NCI-H82 treated with DMSO at 0.1 percent for 48 hours (cell line): ENCODE results near the gene PSAP.
"Not testable (repeated sequence)": the region's sequence is repeated elsewhere in the genome, so short reads cannot be mapped to it uniquely, and the experiment has no call there.

ENCODE experiments used
- DNase-seq: peaks from one replicate; lab custom pipeline; 2025; ENCODE audit not compliant: unreplicated experiment; lab: John Stamatoyannopoulos, UW

PSAP gene

DNA sequence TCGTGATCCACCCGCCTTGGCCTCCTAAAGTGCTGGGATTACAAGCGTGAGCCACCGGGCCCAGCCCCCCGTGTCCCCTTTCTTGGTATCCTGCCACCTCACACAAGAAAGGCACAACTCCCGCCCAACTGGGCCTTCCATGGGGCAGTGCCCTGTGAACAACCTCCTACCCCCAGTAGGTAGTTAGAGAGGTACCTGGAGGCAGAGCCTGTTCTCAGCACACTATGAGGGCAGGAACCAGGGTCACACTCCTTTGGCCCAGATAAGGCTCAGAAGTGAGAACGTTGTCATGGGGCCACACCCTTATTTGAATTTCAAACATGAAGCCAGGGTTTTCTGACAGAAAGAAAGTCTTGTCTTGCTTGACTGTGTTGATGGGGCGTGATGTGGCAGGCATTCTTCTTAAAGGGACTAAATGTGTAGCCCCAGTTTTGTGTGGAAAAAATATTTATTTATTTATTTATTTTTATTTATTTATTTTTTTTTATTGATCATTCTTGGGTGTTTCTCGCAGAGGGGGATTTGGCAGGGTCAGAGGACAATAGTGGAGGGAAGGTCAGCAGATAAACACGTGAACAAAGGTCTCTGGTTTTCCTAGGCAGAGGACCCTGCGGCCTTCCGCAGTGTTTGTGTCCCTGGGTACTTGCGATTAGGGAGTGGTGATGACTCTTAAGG lies 23.8 kb upstream of the PSAP start:
- DNase-seq, result not testable (repeated sequence)

DNA sequence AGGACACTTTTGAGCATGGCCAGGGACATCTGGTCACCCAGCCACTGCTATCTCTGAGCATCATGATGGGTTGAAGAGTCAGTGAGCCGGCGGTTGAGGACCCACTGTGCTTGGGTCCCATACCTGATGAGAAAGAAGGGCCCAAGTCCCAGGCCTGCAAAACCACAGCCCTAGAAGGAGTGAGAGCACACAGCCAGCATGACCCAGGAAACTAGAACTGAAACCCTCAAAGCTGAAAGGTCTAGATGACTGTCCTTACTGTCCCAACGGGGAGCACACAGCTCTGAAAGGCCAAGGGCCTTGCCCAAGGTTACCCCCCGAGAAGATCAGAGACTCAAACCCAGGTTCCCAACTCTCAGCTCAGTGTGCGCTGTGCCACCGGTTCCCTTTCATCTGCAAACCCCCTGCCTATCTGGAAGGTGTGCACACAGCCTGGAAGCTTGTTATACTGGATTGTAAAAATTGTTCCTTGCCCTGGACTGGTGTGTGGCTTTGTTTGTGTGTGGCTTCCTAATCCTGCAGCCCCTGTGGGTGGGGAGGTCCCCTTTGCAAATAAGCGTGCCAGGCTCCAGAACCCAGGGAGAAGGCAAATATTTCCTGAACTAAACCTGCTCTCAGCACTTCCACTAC lies 22.6 kb upstream of the PSAP start:
- DNase-seq, result no peak

DNA sequence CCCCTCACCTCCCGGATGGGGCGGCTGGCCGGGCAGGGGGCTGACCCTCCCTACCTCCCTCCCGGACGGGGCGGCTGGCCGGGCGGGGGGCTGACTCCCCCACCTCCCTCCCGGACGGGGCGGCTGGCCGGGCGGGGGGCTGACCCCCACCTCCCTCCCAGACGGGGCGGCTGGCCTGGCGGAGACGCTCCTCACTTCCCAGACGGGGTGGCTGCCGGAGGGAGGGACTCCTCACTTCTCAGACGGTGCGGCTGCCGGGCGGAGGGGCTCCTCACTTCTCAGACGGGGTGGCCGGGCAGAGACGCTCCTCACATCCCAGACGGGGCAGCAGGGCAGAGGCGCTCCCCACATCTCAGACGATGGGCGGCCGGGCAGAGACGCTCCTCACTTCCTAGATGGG lies 18.6 kb upstream of the PSAP start:
- DNase-seq, result not testable (repeated sequence)

DNA sequence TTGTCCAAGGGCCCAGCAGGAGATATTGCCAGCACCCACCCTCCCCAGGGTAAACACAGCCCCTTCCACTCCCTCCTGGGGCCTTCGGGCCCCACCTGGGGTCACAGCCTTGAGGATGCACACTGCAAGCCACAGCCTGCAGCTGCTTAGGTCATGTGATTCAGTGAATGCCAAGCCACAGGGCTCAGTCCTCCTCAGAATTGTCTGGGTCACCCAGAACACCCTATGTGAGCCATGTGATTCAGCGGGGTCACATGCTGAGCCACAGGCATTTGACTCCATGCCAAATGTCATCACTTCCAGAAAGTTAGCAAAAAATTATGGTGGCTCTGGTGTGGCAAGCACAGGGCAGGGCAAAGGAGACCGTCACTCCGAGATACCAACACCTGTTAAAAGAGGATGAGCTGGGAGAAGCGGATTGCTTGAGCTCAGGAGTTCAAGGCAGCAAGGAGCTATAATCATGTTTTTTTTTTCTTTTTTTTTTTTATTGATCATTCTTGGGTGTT lies 17.2 kb upstream of the PSAP start:
- DNase-seq, result no peak

DNA sequence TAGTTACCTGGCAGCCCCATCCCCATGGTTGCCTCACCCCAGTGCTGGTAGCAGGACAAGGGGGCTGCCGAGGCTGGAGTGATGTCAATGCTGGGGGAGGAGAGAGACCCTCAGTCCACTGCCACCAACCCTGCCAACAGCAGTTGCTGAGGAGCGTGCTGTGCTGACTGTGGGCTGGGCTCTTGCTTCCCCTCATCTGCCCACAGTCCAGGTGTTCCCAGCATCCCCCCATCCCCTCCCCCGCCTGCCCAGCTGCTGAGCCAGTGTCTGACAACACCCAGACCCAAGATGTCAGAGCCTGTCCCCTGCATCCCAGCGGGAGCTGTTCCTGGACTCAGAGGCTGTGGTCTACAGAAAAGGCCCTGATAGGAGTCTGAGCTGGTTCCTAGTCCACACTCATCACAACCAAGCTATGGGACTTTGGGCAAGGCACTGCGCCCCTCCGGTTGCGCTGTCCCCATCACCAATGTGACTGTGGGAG lies 14.6 kb upstream of the PSAP start:
- DNase-seq, result no peak

DNA sequence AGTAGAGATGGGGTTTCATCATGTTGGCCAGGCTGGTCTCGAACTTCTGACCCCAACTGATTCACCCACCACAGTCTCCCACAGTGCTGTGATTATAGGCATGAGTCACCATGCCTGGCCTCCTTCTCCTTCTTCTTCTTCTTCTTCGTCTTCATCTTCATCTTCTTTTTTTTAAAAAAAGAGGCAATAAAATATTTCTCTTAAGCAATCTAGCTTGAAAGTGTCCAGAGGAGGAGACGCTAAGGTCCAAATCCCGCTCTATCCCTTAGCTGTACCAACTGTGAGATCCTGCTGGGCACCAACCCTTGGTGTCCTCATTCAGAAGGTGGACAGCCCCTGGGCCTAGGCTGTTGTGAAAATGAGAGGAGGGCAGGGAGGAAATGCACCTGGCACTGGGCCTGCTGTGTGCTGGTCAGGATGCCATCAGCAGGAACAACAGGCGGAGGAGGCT lies 13.9 kb upstream of the PSAP start:
- DNase-seq, result no peak

DNA sequence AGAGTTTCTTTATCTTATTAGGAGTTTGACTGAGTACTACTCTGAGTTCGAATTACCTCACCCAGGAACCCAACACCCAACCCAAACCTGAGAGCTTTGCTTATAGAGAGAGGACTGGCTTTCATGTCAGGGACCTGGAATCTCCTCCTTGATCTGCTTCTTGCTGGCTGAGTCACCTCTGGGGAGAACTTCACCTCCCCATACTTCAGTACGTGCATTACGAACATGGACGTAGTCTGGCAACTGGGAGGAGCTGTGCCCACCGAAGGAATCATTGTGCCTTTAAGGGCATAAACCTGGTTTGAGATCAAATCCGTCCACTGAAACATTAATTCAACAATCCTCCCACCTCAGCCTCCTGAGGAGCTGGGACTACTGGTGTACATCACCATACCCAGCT lies 12.2 kb upstream of the PSAP start:
- DNase-seq, result no peak

DNA sequence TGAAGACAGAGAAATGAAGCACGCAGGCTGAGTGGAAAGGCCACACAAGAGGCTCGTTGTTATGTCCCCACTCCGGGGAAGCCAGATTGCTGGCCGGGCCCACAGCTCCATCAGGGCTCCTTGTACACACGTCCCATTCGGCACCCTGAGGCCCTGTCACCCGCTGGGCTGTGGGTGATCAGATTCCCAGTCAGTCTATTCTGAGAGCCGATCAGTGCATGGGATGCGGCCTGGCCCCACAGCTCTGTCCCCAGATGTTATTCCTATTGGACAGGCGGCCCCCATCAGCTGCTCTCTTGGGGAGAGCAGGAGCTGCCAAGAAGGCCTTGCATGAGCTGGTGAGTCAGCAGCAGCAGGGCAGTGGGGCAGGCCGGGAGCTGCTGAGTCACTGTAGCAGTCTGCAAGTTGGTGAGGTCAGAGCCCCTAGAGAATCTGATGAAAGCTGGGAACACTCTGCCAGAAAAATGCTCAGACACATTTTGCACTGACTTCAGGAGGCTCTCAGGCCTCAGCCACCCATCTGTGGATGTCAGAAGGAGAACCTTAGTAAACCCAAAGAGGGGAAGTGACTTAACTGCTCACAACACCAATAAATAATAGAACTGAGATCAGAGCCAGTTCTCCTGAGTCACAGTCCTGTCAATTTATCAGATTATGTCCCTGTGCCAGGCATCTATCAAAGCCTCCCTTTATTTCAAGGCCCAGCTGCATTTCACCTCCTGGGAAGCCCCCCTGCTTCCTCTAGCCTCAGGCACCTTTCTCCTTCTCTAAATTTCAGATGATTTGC lies 9.4 kb upstream of the PSAP start:
- DNase-seq, result peak; percentile 56

DNA sequence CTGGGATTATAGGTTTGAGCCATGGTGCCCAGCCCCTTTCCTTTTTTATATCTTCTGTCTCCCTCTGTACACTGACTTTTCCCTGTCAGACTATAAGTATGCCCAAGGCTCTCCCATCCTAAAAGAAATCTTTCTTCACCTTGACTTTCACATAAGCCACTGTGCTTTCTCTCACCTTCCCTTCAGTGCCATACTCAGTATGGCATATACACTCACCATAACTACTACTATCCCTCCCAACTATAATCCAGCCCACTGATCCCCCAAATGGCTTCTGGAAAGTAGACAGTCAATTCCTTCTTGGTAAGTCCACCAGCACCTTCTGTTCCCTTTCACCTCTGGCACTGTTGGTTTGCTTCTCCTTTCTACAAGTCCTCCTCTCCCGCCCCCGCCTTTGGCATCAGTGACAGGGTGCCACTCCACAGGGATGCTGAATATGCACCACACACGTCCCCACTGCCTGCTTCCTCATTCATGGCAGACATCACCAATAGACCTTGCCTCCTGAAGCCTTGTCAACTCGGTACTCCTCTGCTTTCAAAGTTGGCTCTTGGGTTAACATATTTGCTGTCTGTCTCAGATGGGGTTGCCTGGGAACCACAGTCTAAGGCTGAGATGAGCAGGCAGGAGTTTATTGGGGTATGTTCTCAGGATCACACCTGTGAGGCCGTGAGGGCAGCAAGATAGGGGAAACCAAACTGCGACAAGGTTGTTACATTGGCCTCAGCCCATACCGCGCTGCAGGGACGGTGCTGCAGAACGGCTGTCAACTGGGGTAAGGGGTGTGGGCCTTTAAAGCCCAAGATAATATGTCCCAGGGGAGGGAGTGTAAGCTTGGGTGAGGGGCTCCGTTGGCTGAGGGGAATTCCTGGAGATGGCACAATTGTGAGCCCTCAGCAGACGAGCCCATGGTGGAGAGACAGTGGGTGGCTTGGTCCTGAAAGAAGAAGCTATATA lies 7.2 kb upstream of the PSAP start:
- no peak for DNase-seq

DNA sequence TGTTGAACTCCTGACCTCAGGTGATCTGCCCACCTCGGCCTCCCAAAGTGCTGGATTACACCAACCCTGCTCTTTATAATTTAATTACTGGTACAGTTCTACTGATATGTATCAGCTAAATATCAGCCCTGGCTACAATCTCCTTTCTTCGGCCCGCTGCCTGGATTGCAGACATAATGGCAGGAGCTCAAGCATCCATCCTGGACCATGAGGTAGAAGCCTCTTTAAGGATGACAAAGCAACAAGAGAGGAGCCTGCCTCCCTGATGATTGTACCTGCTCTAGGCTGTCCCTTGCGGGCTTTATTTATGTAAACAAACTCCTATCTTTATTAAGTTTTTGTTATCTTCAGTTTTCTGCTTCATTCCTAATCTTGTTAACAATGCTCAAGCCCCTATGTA lies 5.6 kb upstream of the PSAP start:
- DNase-seq, result no peak

DNA sequence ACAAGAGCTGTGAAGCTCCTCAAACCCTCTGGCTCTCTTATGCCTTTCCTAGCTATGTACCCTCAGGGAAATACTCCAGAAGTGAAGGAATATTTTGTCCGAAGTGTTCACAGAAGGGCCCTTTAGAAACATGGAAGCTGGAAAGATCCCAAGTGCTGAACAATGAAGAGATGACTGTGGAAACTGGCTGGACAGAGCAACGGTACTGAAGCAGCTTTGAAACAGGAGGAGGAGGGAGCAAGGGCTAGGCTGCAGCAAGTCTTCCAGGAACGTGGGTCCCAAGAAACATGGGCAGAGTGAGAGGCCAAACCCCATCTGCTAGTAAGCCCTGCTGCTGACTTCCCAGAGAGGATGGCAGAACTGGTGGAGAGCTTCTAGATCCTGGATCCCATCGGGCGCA lies 3.0 kb upstream of the PSAP start:
- no peak for DNase-seq

DNA sequence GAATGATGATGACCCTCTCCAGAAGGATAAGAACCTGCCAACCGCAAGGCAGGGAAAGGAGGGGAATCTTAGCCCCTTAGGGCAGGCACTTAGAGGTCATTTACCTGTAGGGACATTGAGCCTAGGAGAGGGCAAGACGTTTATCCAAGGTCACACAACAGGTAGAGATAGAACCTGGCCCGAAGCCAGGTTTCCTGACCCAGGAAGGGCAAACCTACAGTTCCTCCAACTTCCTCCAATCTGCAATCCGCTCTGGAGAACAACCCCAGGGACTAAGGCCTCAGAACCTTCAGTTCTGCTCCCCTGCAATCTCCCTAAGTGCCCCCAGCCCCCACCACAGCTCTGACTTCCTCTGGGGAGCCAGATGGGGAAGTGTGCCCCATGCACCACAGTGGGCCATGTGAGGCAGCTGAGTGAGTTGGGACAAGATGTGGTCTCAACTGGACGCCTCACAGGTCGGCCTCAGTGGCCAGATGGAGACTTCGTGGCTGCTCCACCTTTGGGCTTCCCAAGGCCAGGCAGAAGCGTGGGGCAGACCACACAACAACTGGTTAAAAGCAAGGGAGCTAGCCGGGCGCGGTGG lies 1.4 kb upstream of the PSAP start:
- DNase-seq, result no peak

DNA sequence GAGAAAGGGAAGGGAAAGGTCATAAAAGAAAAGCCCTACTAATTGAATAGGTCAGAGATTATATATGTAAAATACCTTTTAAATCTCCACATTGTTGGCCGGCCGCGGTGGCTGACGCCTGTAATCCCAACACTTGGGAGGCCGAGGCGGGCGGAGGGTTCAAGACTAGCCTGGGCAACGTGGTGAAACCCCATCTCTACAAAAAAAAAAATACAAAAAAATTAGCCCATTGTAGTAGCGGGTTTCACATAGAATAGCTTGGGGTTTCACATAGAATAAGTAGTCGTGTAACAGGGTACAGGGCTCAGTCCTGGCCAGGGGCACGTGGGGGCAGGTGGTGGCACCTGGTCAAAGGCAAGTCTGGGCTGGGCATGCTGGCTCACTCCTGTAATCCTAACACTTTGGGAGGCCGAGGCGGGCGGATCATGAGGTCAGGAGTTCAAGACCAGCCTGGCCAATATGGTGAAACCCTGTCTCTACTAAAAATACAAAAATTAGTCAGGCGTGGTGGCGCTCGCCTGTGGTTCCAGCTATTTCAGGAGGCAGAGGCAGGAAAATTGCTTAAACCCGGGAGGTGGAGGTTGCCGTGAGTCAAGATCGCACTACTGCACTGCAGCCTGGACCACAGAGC lies 529 bp upstream of the PSAP start:
- DNase-seq, result not testable (repeated sequence)

DNA sequence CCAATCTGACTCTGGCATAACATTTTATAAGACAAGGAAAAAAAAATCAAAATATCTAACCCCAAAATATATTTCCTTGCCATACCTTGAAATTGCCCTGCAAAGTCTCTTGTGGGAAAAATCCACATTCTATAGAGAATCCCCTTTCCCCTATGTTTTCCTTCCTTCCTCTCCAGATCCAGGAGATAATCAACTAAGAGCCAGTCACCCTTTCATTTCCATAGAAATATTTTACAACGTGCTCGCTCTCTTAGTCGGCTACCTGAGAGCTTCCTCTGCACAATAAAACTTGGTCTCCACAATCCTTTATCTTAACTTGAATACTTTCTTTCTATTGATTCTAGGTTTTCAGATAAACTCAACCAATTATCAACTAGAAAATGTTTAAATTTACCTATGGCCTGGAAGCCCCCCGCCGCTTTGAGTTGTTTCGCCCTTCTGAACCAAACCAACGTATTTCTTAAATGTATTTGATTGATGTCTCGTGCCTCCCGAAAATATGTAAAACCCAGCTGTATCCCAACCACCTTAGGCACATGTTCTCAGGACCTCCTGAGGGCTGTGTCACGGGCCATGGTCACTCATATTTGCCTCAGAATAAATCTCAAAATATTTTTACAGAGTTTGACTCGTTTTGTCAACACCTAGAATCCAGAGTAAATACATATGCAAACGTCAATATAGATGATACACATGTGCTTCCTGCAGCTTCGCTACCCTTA lies 869 bp downstream of the PSAP start:
- no peak for DNase-seq

DNA sequence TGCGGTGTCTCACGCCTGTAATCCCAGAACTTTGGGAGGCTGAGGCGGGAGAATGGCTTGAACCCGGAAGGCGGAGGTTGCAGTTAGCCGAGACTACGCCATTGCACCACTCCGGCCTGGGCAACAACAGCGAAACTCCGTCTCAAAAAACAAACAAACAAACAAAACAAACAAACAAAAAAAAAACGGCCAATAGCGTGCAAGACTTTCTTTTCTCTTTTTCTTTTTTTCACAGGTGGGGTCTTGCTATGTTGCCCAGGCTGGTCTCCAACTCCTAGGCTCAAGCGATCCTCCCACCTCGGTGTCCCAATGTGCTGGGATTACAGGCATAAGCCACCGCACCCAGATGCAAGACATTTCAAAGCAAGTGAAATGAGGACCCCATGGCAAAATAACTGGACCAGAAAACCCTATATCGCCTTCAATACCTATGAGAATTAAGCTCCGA lies 1.6 kb downstream of the PSAP start:
- DNase-seq, result no peak

DNA sequence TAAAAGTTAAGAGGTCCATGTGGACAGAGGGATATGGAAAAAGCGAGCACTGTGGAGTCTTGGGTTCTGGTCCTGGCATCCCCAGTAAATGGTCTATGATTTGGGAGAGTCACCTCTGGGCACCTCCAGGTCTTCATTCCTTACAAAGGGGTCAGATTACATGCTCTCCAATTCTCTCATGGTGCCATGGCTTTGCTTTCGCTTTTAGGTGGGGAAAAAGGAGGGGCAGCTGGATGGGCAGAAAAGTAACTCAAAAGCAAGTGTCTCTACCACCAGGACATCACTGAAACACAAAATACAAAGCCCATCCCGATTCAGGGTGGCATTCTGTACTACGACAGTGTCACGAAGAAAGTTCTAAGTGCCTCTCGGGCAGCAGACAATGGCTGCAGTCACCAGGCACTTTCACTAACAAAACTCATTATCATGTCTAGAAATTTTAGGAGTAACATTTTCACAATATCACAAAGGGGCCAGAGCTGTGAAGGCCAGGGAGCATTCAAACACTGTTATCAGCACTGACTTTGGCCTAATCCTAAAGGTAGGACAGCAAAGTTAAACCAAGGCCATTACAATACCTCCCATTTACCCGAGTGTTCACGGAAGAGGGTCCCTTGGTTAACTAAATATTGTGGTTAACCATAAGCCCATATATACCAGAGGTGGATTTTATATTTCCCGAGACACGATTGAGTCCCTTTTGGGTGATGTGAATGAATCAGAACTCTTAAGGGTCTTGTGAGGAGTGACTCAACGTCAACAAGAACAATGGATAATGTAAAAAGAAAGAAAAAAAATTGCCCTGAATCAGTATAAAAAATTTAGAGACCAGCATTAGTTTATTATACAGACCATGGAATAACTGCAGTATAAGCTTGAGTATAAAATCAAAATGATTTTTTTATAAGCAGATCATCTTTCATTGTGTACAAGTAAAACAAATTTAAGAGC lies 2.5 kb downstream of the PSAP start:
- DNase-seq, result no peak

DNA sequence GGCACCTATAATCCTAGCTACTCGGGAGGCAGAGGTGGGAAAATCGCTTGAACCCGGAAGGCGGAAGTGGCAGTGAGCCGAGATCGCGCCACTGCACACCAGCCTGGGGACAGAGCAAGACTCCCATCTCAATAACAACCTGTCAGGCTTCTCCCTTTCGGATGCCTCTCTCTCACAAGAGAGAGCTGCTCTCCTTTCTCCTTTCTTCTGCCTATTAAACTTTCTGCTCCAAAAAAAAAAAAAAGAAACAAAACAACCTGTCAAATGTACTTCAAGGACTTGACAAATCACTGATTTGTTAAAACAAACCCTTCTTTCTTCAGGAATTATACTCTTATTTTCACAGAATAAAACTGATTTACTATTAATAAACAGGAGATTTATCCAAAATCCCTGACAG lies 3.6 kb downstream of the PSAP start:
- no peak for DNase-seq

DNA sequence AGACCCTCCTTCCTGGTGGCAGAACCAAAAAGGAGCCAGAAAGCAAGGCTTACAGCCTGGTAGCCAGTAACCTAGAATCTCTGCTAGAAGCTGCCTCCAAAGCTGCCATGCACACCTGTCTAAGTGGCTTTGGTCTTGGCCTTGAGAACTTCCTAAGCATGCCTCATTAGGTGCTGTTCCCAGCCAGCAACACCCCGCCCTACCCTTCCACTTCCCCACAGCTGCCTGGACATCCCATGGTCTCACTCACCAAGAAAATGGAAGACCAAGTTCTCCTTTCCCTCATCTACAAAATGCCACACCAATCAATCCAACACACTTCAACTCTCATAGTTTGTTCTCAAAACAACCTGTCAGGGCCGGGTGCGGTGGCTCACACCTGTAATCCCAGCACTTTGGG lies 4.2 kb downstream of the PSAP start:
- DNase-seq, result no peak
